Measurements from ENCODE around the gene PPIB.

GRCh38 chr15:64112073-64112772, 50.6 kb downstream of the PPIB start:
- TF ChIP-seq FOXA2 (IDR thresholded peaks at IDR 0.05) (no peak), YY1 (IDR thresholded peaks at IDR 0.05) (no peak), RXRA (IDR thresholded peaks at IDR 0.05) (peak; percentile 64 to 80), CTCF (IDR thresholded peaks at IDR 0.05; ENCODE audit: low read depth, low read length, missing input control) (no peak), SP1 (IDR thresholded peaks at IDR 0.05) (peak; percentile 70), TAF1 (conservative IDR thresholded peaks at IDR 0.05) (no peak), GABPA (IDR thresholded peaks at IDR 0.05 in 1 of 2, conservative IDR thresholded peaks at IDR 0.05 in 1 of 2) (no peak), MAX (IDR thresholded peaks at IDR 0.05) (no peak), RAD21 (IDR thresholded peaks at IDR 0.05) (peak in 1 of 2 donors; percentile 39), JUND (IDR thresholded peaks at IDR 0.05) (no peak), REST (IDR thresholded peaks at IDR 0.05) (no peak), ATF3 (IDR thresholded peaks at IDR 0.05) (no peak), HNF4A (conservative IDR thresholded peaks at IDR 0.05) (peak; percentile 64 to 84)
